ENCODE data around the gene MYH7.

GRCh38 chr14:23443411-23443812 lies 8.0 kb upstream of the MYH7 start:
- TF ChIP-seq, protein P1, sequence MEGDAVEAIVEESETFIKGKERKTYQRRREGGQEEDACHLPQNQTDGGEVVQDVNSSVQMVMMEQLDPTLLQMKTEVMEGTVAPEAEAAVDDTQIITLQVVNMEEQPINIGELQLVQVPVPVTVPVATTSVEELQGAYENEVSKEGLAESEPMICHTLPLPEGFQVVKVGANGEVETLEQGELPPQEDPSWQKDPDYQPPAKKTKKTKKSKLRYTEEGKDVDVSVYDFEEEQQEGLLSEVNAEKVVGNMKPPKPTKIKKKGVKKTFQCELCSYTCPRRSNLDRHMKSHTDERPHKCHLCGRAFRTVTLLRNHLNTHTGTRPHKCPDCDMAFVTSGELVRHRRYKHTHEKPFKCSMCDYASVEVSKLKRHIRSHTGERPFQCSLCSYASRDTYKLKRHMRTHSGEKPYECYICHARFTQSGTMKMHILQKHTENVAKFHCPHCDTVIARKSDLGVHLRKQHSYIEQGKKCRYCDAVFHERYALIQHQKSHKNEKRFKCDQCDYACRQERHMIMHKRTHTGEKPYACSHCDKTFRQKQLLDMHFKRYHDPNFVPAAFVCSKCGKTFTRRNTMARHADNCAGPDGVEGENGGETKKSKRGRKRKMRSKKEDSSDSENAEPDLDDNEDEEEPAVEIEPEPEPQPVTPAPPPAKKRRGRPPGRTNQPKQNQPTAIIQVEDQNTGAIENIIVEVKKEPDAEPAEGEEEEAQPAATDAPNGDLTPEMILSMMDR (IDR thresholded peaks at IDR 0.05; ENCODE audit: insufficient read depth, low read length, poor library complexity, severe bottlenecking) = no peak
- no peak for TF ChIP-seq EZH2phosphoT487 (conservative IDR thresholded peaks at IDR 0.05; ENCODE audit: low read length)
